GM12874 (cell line): Measurements from ENCODE around the gene RASA4.
A peak's percentile ranks its signal among the peaks of the same experiment; 100 is the strongest.
"Not testable (repeated sequence)": the region's sequence is repeated elsewhere in the genome, so short reads cannot be mapped to it uniquely, and the experiment has no call there.

Experiments
- TF ChIP-seq, protein P1 (sequence below): IDR thresholded peaks from 2 replicates; pipeline ENCODE4 v1.5.1; 2011; ENCODE audit warnings: low read depth, mild to moderate bottlenecking, control low read depth, low read length, moderate library complexity; ENCODE audit not compliant: insufficient read depth

The RASA4 gene

DNA sequence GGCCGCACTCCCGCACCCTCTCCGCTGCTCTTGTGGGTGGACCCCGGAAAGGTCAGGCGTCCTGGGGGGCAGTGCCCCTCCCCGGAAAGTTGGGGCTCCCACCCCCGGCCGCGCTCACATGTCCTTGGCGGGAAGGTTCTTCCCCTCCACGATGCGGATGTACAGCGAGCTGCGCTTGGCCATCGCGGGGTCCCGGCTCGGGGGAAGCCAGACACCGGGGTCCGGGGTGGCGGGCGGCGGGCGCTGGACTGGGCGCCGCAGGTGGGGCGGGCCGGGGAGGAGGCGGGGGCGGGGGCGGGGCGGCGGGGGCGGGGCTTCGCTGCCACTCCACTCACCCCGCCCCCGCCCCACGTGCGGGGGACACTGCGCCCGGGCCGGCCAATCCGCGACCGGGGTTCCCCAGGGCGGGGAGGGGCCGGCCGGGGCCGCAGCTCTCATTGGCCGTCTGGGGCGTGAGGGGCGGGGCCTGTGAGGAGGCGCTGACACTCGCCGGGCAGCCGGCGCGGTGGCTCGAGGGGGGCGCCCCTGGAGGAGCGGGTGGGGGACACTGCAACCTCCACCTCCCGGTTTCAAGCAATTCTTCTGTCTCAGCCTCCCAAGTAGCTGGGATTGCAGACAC lies at the start of gene RASA4:
RASA4 (minus strand) TSS at position 250 of the 619 bp plus-strand sequence; CDS start at position 183, 67 bp downstream.
- TF ChIP-seq, protein P1, sequence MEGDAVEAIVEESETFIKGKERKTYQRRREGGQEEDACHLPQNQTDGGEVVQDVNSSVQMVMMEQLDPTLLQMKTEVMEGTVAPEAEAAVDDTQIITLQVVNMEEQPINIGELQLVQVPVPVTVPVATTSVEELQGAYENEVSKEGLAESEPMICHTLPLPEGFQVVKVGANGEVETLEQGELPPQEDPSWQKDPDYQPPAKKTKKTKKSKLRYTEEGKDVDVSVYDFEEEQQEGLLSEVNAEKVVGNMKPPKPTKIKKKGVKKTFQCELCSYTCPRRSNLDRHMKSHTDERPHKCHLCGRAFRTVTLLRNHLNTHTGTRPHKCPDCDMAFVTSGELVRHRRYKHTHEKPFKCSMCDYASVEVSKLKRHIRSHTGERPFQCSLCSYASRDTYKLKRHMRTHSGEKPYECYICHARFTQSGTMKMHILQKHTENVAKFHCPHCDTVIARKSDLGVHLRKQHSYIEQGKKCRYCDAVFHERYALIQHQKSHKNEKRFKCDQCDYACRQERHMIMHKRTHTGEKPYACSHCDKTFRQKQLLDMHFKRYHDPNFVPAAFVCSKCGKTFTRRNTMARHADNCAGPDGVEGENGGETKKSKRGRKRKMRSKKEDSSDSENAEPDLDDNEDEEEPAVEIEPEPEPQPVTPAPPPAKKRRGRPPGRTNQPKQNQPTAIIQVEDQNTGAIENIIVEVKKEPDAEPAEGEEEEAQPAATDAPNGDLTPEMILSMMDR: not testable (repeated sequence)

DNA sequence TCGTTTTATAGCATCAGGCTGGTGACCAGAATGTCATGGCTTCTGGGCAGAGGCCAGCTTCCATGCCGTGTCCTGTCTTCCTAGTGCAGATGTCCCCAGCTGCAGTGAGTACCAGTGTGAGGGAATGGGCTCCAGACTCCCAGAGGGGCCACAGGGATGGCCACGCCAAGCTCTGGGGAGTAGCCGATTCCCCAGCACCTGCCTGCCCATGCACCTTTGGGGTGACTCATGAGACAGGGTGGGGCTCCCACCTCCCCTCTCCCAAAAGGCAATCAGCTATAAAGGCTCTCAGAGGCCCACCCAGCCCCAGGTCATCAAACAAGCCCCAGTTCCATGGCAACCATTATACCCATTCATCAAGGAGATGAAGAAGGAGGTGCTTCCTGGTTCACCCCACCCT lies 33.4 kb upstream of the RASA4 start, which contains the start of gene SPDYE2B:
SPDYE2B (plus strand) TSS at position 396 of the 400 bp plus-strand sequence. CDS start 2,030 bp downstream, outside the sequence.
- TF ChIP-seq, protein P1: not testable (repeated sequence)

DNA sequence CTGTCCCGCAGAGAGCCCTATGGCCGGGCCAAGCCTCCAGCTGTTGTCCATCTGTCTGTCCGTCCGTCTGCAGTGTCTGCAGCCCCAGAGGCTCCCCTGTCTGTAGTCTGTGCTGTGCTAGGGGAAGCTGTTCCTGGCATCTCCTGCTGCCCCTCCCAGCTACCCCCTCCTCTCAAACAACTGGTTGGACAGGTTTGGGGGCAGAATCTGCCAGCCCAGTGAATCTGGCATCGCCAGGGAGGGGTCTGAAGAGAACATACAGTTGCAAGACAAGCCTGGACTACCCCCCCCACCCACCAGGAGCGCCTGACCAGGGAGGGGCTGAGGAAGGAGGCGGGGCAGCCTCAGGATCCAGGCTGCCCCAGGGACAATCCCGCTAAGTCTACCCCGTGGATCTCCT lies 26.1 kb upstream of the RASA4 start, which contains the start of gene UPK3BL1:
UPK3BL1 (minus strand) TSS at position 101 of the 400 bp plus-strand sequence; CDS start at position 51, 50 bp downstream.
- TF ChIP-seq, protein P1: not testable (repeated sequence)

DNA sequence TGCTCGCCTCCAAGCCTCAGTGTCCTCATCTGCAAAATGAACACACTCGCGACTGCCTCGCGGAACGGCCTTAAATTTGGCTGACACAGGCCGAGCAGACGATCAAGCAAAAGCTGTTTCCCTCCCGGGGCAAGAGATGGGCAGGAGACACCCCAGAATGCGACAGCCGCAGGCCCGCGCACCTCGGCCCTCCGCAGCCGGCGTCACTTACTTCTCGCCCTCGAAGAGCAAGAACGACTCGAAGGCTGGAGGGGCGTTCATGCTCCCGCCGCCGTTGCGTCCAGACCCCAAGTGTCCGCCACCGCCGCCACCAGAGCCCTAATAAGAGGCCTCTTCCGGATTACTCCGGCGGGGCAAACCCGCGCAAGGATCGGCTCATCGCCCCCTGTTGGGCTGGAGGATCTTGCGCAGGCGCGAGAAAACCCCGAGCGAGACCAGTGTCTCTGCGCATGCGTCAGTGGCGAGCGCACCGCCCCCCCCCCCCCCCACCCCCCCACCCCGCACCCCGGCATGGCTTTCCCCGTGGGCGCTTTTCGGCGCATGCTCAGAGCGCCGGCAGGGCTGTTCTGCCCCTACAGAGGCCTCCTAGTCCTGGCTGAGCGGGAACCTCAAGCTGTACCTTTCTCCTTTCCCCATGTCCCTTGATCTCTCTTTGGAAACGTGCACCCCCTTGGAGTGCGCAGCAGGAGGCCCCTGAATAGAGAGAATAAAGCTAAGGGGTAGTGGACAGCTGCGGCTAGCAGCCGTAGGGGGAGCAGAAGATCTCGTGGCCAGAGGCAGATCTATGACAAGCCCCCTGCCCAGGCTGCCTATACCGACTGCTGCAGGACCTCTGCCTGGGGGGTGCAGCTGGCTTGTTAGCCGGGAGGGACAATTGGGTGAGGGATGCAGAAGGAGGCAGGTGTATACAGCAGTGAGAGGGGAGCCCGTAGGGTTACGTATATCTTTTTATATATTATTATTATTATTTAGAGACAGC lies 44.0 kb downstream of the RASA4 start, which contains the start of gene POLR2J3:
POLR2J3 (minus strand) TSS at position 323 of the 979 bp plus-strand sequence; CDS start at position 261, 62 bp downstream.
- TF ChIP-seq, protein P1: peak; percentile 45

DNA sequence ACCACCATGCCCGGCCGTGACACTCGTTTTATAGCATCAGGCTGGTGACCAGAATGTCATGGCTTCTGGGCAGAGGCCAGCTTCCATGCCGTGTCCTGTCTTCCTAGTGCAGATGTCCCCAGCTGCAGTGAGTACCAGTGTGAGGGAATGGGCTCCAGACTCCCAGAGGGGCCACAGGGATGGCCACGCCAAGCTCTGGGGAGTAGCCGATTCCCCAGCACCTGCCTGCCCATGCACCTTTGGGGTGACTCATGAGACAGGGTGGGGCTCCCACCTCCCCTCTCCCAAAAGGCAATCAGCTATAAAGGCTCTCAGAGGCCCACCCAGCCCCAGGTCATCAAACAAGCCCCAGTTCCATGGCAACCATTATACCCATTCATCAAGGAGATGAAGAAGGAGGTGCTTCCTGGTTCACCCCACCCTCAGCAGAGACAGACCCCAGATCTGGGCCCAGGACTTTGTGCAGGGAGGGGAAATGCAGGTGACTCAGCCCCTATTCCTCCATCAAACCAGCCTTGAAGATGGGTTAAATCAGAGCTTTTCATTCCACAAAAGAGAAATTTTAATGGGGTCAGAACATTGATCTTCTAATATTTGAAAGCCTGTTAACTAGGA lies 65.6 kb downstream of the RASA4 start, which contains the start of gene SPDYE2:
SPDYE2 (plus strand) TSS at position 419 of the 615 bp plus-strand sequence. CDS start 2,030 bp downstream, outside the sequence.
- TF ChIP-seq, protein P1: not testable (repeated sequence)

DNA sequence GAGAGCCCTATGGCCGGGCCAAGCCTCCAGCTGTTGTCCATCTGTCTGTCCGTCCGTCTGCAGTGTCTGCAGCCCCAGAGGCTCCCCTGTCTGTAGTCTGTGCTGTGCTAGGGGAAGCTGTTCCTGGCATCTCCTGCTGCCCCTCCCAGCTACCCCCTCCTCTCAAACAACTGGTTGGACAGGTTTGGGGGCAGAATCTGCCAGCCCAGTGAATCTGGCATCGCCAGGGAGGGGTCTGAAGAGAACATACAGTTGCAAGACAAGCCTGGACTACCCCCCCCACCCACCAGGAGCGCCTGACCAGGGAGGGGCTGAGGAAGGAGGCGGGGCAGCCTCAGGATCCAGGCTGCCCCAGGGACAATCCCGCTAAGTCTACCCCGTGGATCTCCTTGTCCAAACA lies 73.0 kb downstream of the RASA4 start, which contains the start of gene UPK3BL2:
UPK3BL2 (minus strand) TSS at position 101 of the 400 bp plus-strand sequence; CDS start at position 41, 60 bp downstream.
- TF ChIP-seq, protein P1: not testable (repeated sequence)
